HCT116 (cell line): ENCODE measurements around the gene TBC1D2. TPM values are rescaled to one million over a fixed set of nuclear protein-coding genes. Genes with fewer than 3 reads are reported as not detected.

Experiments used
- ATAC-seq: fragments of 200-7000 bp; cut with Tn5 transposase; 2 replicates; pipeline ENCODE4 v1.9.1; 2020; ENCODE audit warnings: mild to moderate bottlenecking, moderate library complexity
- BruUV-seq: library from RNA; stranded (reverse); fragments of 400-500 nt; replicated peaks from 2 replicates; lab custom pipeline; 2021; lab: Mats Ljungman, UMichigan
- CTCF ChIA-PET: fragments of 300-600 bp; sonication (Branson Sonifier 250); formaldehyde crosslinking; loops from one replicate; lab custom pipeline; 2021; ENCODE audit warnings: antibody characterized with exemption; lab: Charles Lee
- POLR2A ChIA-PET: fragments of 300-600, 350-600 bp; sonication (Branson Sonifier 250); formaldehyde crosslinking; loops from one replicate; lab custom pipeline; 2021; ENCODE audit warnings: antibody characterized with exemption; lab: Charles Lee
- RAD21 ChIA-PET, 2 experiments: fragments of 300-600 bp; sonication (Branson Sonifier 250); formaldehyde crosslinking; loops; one replicate each; lab custom pipeline; 2023; ENCODE audit warnings: low total read pairs in 2 of 2; ENCODE audit not compliant: uncharacterized antibody in 2 of 2, unreplicated experiment in 2 of 2, low non-redundant PET in 1 of 2; lab: Charles Lee
- DNase-seq: peaks from one replicate; pipeline ENCODE4 v3.0.0-alpha.2; 2010; ENCODE audit warnings: low read depth, low spot score
- H2AFZ ChIP-seq: fragments of 200-600 bp; shearing (Covaris generic), sonication (generic); 2 replicates; pipeline ENCODE4 v1.6.1; 2017; ENCODE audit warnings: low read depth, mixed run types, mixed read lengths, antibody characterized with exemption, low read length; ENCODE audit not compliant: poor library complexity, severe bottlenecking
- H3K27ac ChIP-seq: 2 replicates; pipeline ENCODE4 v1.5.1; 2012; ENCODE audit warnings: low read depth, low read length
- H3K27me3 ChIP-seq: fragments of 200-600 bp; sonication (generic); 2 replicates; pipeline ENCODE4 v1.6.1; 2016; ENCODE audit warnings: mixed run types, low read length, mixed read lengths; ENCODE audit not compliant: insufficient read depth
- H3K36me3 ChIP-seq, 2 experiments: fragments of 200-500 bp in 1 of 2; fragments of 200-600 bp in 1 of 2; sonication (Bioruptor generic) in 1 of 2; sonication (generic) in 1 of 2; 2 replicates each; pipeline versions ENCODE4 v1.5.1 to v1.6.1; 2014 to 2016; ENCODE audit warnings: low read length in 2 of 2, inconsistent platforms in 1 of 2, mixed read lengths in 1 of 2, mixed run types in 1 of 2; ENCODE audit not compliant: insufficient read depth in 2 of 2, control insufficient read depth in 1 of 2
- H3K4me1 ChIP-seq, 2 experiments: fragments of 200-600 bp in 1 of 2; sonication (generic) in 1 of 2; 2 replicates each; pipeline versions ENCODE4 v1.5.1 to v1.6.1; 2012 to 2017; ENCODE audit warnings: low read length in 2 of 2, inconsistent platforms in 1 of 2, mild to moderate bottlenecking in 1 of 2, mixed read lengths in 1 of 2, mixed run types in 1 of 2, moderate library complexity in 1 of 2; ENCODE audit not compliant: insufficient read depth in 2 of 2, control insufficient read depth in 1 of 2
- H3K4me2 ChIP-seq: fragments of 200-600 bp; sonication (generic); 2 replicates; pipeline ENCODE4 v1.6.1; 2017; ENCODE audit warnings: mixed run types, low read length, mixed read lengths
- H3K4me3 ChIP-seq, 2 experiments: fragments of 200-600 bp in 1 of 2; sonication (generic) in 1 of 2; replicated peaks in 1 of 2; 2 replicates each; pipeline ENCODE4 v1.5.1; 2011 to 2016; ENCODE audit warnings: low read length in 2 of 2, control low read depth in 1 of 2, low read depth in 1 of 2, mild to moderate bottlenecking in 1 of 2, mixed read lengths in 1 of 2, mixed run types in 1 of 2
- H3K79me2 ChIP-seq: fragments of 200-600 bp; sonication (generic); 2 replicates; pipeline ENCODE4 v1.6.1; 2017; ENCODE audit warnings: mild to moderate bottlenecking, mixed run types, low read length, moderate library complexity, mixed read lengths; ENCODE audit not compliant: insufficient read depth
- H3K9ac ChIP-seq: fragments of 200-600 bp; sonication (generic); 2 replicates; pipeline ENCODE4 v1.6.1; 2016; ENCODE audit warnings: low read length, mixed read lengths
- H3K9me2 ChIP-seq: fragments of 200-600 bp; sonication (generic), shearing (Covaris generic); 2 replicates; pipeline ENCODE4 v1.6.1; 2017; ENCODE audit warnings: mixed run types, mild to moderate bottlenecking, moderate library complexity; ENCODE audit not compliant: insufficient read depth
- H3K9me3 ChIP-seq, 2 experiments: fragments of 200-500 bp in 1 of 2; fragments of 200-600 bp in 1 of 2; sonication (Bioruptor generic) in 1 of 2; sonication (generic) in 1 of 2; 2 replicates each; pipeline ENCODE4 v1.6.1; 2014 to 2017; ENCODE audit warnings: low read length in 2 of 2, mixed read lengths in 2 of 2, inconsistent platforms in 1 of 2, low read depth in 1 of 2, mild to moderate bottlenecking in 1 of 2, mixed run types in 1 of 2, moderate library complexity in 1 of 2; ENCODE audit not compliant: control insufficient read depth in 1 of 2, insufficient read depth in 1 of 2
- H4K20me1 ChIP-seq: fragments of 200-600 bp; sonication (generic), shearing (Covaris generic); 2 replicates; pipeline ENCODE4 v1.6.1; 2017; ENCODE audit warnings: mixed run types, mild to moderate bottlenecking, moderate library complexity; ENCODE audit not compliant: insufficient read depth
- CBX3 ChIP-seq: IDR thresholded peaks from 2 replicates; pipeline ENCODE4 v1.6.1; 2012; ENCODE audit warnings: low read depth
- CTCF ChIP-seq, 3 experiments: fragments of 200-600 bp in 1 of 3; sonication (generic) in 1 of 3; IDR thresholded peaks in 2 of 3; conservative IDR thresholded peaks in 1 of 3; 2 replicates each; pipeline ENCODE4 v1.5.1; 2012 to 2017; ENCODE audit warnings: low read depth in 2 of 3, low read length in 2 of 3, antibody characterized with exemption in 1 of 3, borderline replicate concordance in 1 of 3, control low read depth in 1 of 3, mild to moderate bottlenecking in 1 of 3, mixed read lengths in 1 of 3, mixed run types in 1 of 3, moderate library complexity in 1 of 3; ENCODE audit not compliant: insufficient read depth in 1 of 3
- EGR1 ChIP-seq: IDR thresholded peaks from 2 replicates; pipeline ENCODE4 v1.6.1; 2012; ENCODE audit warnings: low read depth
- ELF1 ChIP-seq: IDR thresholded peaks from 2 replicates; pipeline ENCODE4 v1.6.1; 2012; ENCODE audit warnings: low read depth, borderline replicate concordance
- EZH2 ChIP-seq: fragments of 200-600 bp; sonication (generic); IDR thresholded peaks from 2 replicates; pipeline ENCODE4 v1.6.1; 2017; ENCODE audit warnings: antibody characterized with exemption, mixed run types
- EZH2phosphoT487 ChIP-seq: fragments of 200-600 bp; IDR thresholded peaks from 2 replicates; pipeline ENCODE4 v1.6.1; 2018; ENCODE audit warnings: antibody characterized with exemption, borderline replicate concordance
- FOSL1 ChIP-seq: IDR thresholded peaks from 2 replicates; pipeline ENCODE4 v1.6.1; 2012; ENCODE audit warnings: low read depth
- JUND ChIP-seq: IDR thresholded peaks from 2 replicates; pipeline ENCODE4 v1.6.1; 2012
- POLR2A ChIP-seq: IDR thresholded peaks from 2 replicates; pipeline ENCODE4 v1.7.0; 2011; ENCODE audit warnings: borderline replicate concordance; ENCODE audit not compliant: insufficient read depth, insufficient read length; ENCODE audit errors: extremely low read depth
- RAD21 ChIP-seq: IDR thresholded peaks from 2 replicates; pipeline ENCODE4 v1.6.1; 2012; ENCODE audit warnings: low read depth, mild to moderate bottlenecking
- REST ChIP-seq: IDR thresholded peaks from 2 replicates; pipeline ENCODE4 v1.6.1; 2012; ENCODE audit warnings: low read depth
- SIN3A ChIP-seq: IDR thresholded peaks from 2 replicates; pipeline ENCODE4 v1.6.1; 2012; ENCODE audit warnings: low read depth
- SP1 ChIP-seq: IDR thresholded peaks from 2 replicates; pipeline ENCODE4 v1.6.1; 2012; ENCODE audit warnings: low read depth
- TCF7L2 ChIP-seq: IDR thresholded peaks from 2 replicates; pipeline ENCODE4 v1.7.0; 2011; ENCODE audit warnings: borderline replicate concordance, inconsistent platforms; ENCODE audit not compliant: insufficient read depth, insufficient read length; ENCODE audit errors: extremely low read depth
- YY1 ChIP-seq: IDR thresholded peaks from 2 replicates; pipeline ENCODE4 v1.6.1; 2011; ENCODE audit warnings: low read length, low read depth, moderate library complexity, mild to moderate bottlenecking; ENCODE audit not compliant: insufficient replicate concordance; ENCODE audit errors: extremely low read depth
- ZNF274 ChIP-seq: fragments of 200-500 bp; sonication (Bioruptor generic); IDR thresholded peaks from 2 replicates; pipeline ENCODE4 v1.6.1; 2014; ENCODE audit warnings: mild to moderate bottlenecking, low read depth, low read length, inconsistent platforms
- intact Hi-C: fragments of 100-400 bp; cut with micrococcal nuclease; formaldehyde crosslinking; loops from 2 replicates; pipeline ENCODE4 v1.10.0; 2022
- total RNA-seq: library from RNA; stranded (reverse); gene quantifications from one replicate; pipeline ENCODE4 v1.2.1, GENCODE V29; 2021; ENCODE audit not compliant: unreplicated experiment
- TF ChIP-seq, protein P1 (sequence below): IDR thresholded peaks from 2 replicates; pipeline ENCODE4 v1.6.1; 2012
- TF ChIP-seq, protein P2 (sequence below): IDR thresholded peaks from 2 replicates; pipeline ENCODE4 v1.6.1; 2011; ENCODE audit warnings: mild to moderate bottlenecking, low read length, moderate library complexity; ENCODE audit not compliant: insufficient replicate concordance; ENCODE audit errors: extremely low read depth

TBC1D2 gene
- total RNA-seq, 1 experiment from 2014 or later: 9.8 TPM

DNA sequence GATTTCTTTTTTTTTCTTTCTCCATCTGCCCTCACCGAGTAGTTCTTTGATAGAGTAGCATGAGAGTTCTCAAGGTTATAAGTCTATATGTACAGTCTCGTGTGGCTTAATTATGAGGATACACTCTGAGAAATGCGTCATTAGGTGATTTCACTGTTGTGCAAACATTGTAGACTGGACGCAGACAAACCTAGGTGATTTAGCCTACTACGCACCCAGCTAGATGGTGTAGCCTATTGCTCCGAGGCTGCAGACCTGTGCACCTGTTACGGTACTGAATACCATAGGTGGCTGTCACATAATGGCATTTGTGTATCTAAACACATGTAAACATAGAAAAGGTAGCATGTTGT is 36.1 kb downstream of the TBC1D2 start:
- H3K4me2 ChIP-seq: no peak overlapping the region
- DNase-seq: no peak
- H3K27me3 ChIP-seq: no peaks in the 10 kb centered on the region
- H3K27ac ChIP-seq: no peak overlapping the region
- H3K36me3 ChIP-seq: peaks cover 0 to 10% of the 10 kb centered on the region in 2 experiments; a peak in 1 of 4 replicates
- ATAC-seq: no peak
- H3K9me2 ChIP-seq: no peaks in the 10 kb centered on the region
- intact Hi-C loops: loop anchor here (10.0 kb wide), 1 partner anchor 145 kb away; no protein-coding TSS in a partner anchor
- peaks cover 25 to 39% of the 10 kb centered on the region in 2 experiments for H3K4me1 ChIP-seq
- POLR2A ChIA-PET: no interaction called here
- no peaks in the 10 kb centered on the region for H4K20me1 ChIP-seq
- H3K9me3 ChIP-seq: no peaks in the 10 kb centered on the region
- no peak overlapping the region for H2AFZ ChIP-seq
- CTCF ChIA-PET: no interaction called here
- H3K79me2 ChIP-seq: no peaks in the 10 kb centered on the region
- TF ChIP-seq FOSL1 (no peak), TCF7L2 (no peak), POLR2A (no peak), SIN3A (no peak), EZH2 (no peak), EZH2phosphoT487 (no peak), EGR1 (no peak), YY1 (no peak), ZNF274 (no peak), JUND (no peak), CBX3 (no peak), REST (no peak), SP1 (no peak), ELF1 (no peak), CTCF (IDR thresholded peaks at IDR 0.05 in 2 of 3, conservative IDR thresholded peaks at IDR 0.05 in 1 of 3; ENCODE audit: borderline replicate concordance in 1 of 3, insufficient read depth in 1 of 3, low read depth in 2 of 3, low read length in 2 of 3) (no peak), RAD21 (no peak)
- TF ChIP-seq, protein P1, sequence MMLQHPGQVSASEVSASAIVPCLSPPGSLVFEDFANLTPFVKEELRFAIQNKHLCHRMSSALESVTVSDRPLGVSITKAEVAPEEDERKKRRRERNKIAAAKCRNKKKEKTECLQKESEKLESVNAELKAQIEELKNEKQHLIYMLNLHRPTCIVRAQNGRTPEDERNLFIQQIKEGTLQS: no peak
- TF ChIP-seq, protein P2, sequence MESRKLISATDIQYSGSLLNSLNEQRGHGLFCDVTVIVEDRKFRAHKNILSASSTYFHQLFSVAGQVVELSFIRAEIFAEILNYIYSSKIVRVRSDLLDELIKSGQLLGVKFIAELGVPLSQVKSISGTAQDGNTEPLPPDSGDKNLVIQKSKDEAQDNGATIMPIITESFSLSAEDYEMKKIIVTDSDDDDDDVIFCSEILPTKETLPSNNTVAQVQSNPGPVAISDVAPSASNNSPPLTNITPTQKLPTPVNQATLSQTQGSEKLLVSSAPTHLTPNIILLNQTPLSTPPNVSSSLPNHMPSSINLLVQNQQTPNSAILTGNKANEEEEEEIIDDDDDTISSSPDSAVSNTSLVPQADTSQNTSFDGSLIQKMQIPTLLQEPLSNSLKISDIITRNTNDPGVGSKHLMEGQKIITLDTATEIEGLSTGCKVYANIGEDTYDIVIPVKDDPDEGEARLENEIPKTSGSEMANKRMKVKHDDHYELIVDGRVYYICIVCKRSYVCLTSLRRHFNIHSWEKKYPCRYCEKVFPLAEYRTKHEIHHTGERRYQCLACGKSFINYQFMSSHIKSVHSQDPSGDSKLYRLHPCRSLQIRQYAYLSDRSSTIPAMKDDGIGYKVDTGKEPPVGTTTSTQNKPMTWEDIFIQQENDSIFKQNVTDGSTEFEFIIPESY: no peak
- H3K4me3 ChIP-seq: no peak overlapping the region
- BruUV-seq: no TSS peak
- H3K9ac ChIP-seq: no peak overlapping the region
- RAD21 ChIA-PET: no interaction called here
